Fibroblast of lung (primary cell): ENCODE results near the gene NSDHL. TPM values are rescaled to one million over a fixed set of nuclear protein-coding genes. Genes with fewer than 3 reads are reported as not detected.

Source experiments
- DNase-seq, 2 donors: peaks; one replicate each; pipeline versions ENCODE4 v3.0.0 to v3.0.0-alpha.2; 2010; ENCODE audit warnings: low read depth in 2 of 2
- H2AFZ ChIP-seq: 2 replicates; pipeline ENCODE4 v1.5.1; 2012; ENCODE audit warnings: low read length, control low read depth, inconsistent platforms
- H3K27ac ChIP-seq: 2 replicates; pipeline ENCODE4 v1.5.1; 2011; ENCODE audit warnings: low read length, control low read depth; ENCODE audit not compliant: insufficient read depth
- H3K27me3 ChIP-seq: 2 replicates; pipeline ENCODE4 v1.5.1; 2011; ENCODE audit warnings: mild to moderate bottlenecking, low read length; ENCODE audit not compliant: control insufficient read depth, insufficient read depth
- H3K36me3 ChIP-seq: 2 replicates; pipeline ENCODE4 v1.5.1; 2011; ENCODE audit warnings: low read length; ENCODE audit not compliant: control insufficient read depth, insufficient read depth
- H3K4me1 ChIP-seq: 2 replicates; pipeline ENCODE4 v1.5.1; 2011; ENCODE audit warnings: low read length; ENCODE audit not compliant: control insufficient read depth, insufficient read depth; ENCODE audit errors: extremely low read depth
- H3K4me2 ChIP-seq: 2 replicates; pipeline ENCODE4 v1.5.1; 2011; ENCODE audit warnings: low read length, control low read depth; ENCODE audit not compliant: insufficient read depth; ENCODE audit errors: extremely low read depth
- H3K4me3 ChIP-seq, 4 experiments: fragments of 200-600 bp in 1 of 4; sonication (generic) in 1 of 4; replicated peaks in 1 of 4; 2 replicates each; pipeline ENCODE4 v1.5.1; 2011 to 2016; ENCODE audit warnings: low read length in 4 of 4, low read depth in 3 of 4, mild to moderate bottlenecking in 3 of 4, control low read depth in 2 of 4, inconsistent platforms in 1 of 4, mixed read lengths in 1 of 4; ENCODE audit not compliant: insufficient read depth in 1 of 4; ENCODE audit errors: control extremely low read depth in 1 of 4
- H3K79me2 ChIP-seq: 2 replicates; pipeline ENCODE4 v1.5.1; 2012; ENCODE audit warnings: mild to moderate bottlenecking, low read length, inconsistent platforms; ENCODE audit not compliant: control insufficient read depth, insufficient read depth
- H3K9ac ChIP-seq: 2 replicates; pipeline ENCODE4 v1.5.1; 2011; ENCODE audit warnings: mild to moderate bottlenecking, low read length, control low read depth; ENCODE audit not compliant: insufficient read depth
- H3K9me3 ChIP-seq: 2 replicates; pipeline ENCODE4 v1.5.1; 2012; ENCODE audit warnings: low read depth, low read length; ENCODE audit not compliant: control insufficient read depth, insufficient read depth
- H4K20me1 ChIP-seq: 2 replicates; pipeline ENCODE4 v1.5.1; 2011; ENCODE audit warnings: low read length; ENCODE audit not compliant: control insufficient read depth, insufficient read depth; ENCODE audit errors: extremely low read depth
- EZH2 ChIP-seq: IDR thresholded peaks from 2 replicates; pipeline ENCODE4 v1.5.1; 2012; ENCODE audit warnings: low read length, control low read depth, mild to moderate bottlenecking; ENCODE audit errors: missing control alignments
- polyA plus RNA-seq, 2 donors: library from polyadenylated mRNA; depleted of rRNA in 1 of 2; stranded (reverse) in 1 of 2; unstranded in 1 of 2; fragments of >200 nt; gene quantifications; 2 replicates each; pipeline ENCODE4 v1.2.1, GENCODE V29; 2011 to 2012; ENCODE audit warnings: missing spikeins in 1 of 2
- total RNA-seq: library from RNA; depleted of rRNA; stranded (reverse); fragments of >200 nt; gene quantifications from 2 replicates; pipeline ENCODE4 v1.2.1, GENCODE V29; 2014
- TF ChIP-seq, protein P1 (sequence below), 2 donors: IDR thresholded peaks in 1 of 2; conservative IDR thresholded peaks in 1 of 2; 1 replicate in 1 of 2; 2 replicates in 1 of 2; pipeline ENCODE4 v1.5.1; 2011 to 2012; ENCODE audit warnings: low read length in 2 of 2, control low read depth in 1 of 2, inconsistent platforms in 1 of 2, low read depth in 1 of 2, mild to moderate bottlenecking in 1 of 2

The NSDHL gene
- total and polyA plus RNA-seq, 2 donors (not counting 1 experiment from before 2014, with no cell fraction given) = 32.2 to 43.5 TPM

DNA sequence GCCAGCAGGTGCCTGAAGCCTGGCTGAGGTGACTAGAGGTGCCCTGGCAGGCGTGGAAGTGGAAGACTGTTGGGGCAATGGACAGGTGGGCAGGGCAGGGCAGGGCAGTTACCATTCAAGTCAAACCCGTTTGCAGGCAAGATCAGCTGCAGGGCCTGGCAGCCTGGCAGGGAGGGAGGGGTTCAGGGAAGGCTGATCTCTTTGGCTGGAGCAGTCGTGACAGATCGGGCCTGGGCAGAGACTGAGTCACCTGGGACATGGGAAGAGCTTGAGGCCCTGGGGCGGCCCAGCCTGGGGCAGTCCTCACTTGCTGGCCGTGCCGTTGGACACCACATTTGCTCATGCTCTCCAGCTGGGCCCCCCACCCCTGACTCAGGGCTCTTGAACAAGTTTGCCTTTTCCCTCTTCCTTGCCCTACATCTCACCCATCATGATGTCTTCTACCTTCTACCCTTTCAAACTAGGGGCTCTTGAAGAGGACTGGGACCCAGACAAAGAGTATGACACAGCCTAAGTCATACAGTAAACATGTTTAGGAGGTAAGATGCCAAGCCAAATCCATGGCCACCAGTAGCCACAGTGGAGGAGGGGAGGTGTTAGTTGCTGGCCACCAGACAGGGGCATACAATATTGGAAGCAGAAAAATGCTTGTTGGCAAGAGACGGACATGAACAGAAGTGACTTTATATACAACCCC, 65.0 kb downstream of the NSDHL start:
- H3K9ac ChIP-seq = no peak overlapping the region
- no peak overlapping the region for H3K27ac ChIP-seq
- H3K4me2 ChIP-seq = no peak overlapping the region

DNA sequence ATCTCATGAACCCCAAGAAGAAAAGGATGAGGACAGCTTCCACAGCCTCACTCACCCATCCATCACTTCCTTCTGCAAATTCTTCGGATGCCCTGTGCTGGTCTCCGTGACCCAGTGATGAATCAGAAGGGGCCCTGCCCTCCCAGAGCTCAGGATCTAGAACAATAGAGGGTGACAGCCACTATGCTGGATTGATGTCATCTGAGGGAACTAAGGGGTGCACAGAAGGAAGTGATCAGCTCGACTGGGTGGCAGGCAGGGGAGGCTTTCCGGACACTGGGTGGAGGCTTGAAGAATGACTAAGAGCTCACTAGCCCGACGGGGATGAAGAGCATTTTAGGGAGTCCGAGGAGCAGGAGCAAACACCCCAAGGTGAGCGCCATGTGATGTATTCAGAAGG, 65.6 kb downstream of the NSDHL start:
- Histone ChIP-seq H4K20me1 (no peaks in the 10 kb centered on the region), H3K36me3 (no peaks in the 10 kb centered on the region), H3K4me3 (no peak overlapping the region), H3K4me1 (peaks cover 2% of the 10 kb centered on the region), H3K27ac (no peak overlapping the region), H3K27me3 (peaks cover 1% of the 10 kb centered on the region), H3K9ac (no peak overlapping the region), H2AFZ (no peak overlapping the region), H3K9me3 (no peaks in the 10 kb centered on the region), H3K4me2 (no peak overlapping the region), H3K79me2 (no peaks in the 10 kb centered on the region)
- DNase-seq = peak in 1 of 2 donors; percentile 23
- TF ChIP-seq, protein P1, sequence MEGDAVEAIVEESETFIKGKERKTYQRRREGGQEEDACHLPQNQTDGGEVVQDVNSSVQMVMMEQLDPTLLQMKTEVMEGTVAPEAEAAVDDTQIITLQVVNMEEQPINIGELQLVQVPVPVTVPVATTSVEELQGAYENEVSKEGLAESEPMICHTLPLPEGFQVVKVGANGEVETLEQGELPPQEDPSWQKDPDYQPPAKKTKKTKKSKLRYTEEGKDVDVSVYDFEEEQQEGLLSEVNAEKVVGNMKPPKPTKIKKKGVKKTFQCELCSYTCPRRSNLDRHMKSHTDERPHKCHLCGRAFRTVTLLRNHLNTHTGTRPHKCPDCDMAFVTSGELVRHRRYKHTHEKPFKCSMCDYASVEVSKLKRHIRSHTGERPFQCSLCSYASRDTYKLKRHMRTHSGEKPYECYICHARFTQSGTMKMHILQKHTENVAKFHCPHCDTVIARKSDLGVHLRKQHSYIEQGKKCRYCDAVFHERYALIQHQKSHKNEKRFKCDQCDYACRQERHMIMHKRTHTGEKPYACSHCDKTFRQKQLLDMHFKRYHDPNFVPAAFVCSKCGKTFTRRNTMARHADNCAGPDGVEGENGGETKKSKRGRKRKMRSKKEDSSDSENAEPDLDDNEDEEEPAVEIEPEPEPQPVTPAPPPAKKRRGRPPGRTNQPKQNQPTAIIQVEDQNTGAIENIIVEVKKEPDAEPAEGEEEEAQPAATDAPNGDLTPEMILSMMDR (conservative IDR thresholded peaks at IDR 0.05 in 1 of 2, IDR thresholded peaks at IDR 0.05 in 1 of 2; ENCODE audit: low read depth in 1 of 2, low read length in 2 of 2) = no peak
- no peak for TF ChIP-seq EZH2

More for the DNA sequence above, 65.0 kb downstream of the NSDHL start:
- H3K27me3 ChIP-seq = peaks cover 2% of the 10 kb centered on the region
- TF ChIP-seq EZH2 = no peak
- TF ChIP-seq, protein P1 (conservative IDR thresholded peaks at IDR 0.05 in 1 of 2, IDR thresholded peaks at IDR 0.05 in 1 of 2; ENCODE audit: low read depth in 1 of 2, low read length in 2 of 2) = no peak
- H2AFZ ChIP-seq = no peak overlapping the region
- no peaks in the 10 kb centered on the region for H3K79me2 ChIP-seq
- no peak overlapping the region for H3K4me3 ChIP-seq
- H3K9me3 ChIP-seq = no peaks in the 10 kb centered on the region
- DNase-seq = no peak
- no peaks in the 10 kb centered on the region for H3K36me3 ChIP-seq
- no peaks in the 10 kb centered on the region for H4K20me1 ChIP-seq
- peaks cover 2% of the 10 kb centered on the region for H3K4me1 ChIP-seq

DNA sequence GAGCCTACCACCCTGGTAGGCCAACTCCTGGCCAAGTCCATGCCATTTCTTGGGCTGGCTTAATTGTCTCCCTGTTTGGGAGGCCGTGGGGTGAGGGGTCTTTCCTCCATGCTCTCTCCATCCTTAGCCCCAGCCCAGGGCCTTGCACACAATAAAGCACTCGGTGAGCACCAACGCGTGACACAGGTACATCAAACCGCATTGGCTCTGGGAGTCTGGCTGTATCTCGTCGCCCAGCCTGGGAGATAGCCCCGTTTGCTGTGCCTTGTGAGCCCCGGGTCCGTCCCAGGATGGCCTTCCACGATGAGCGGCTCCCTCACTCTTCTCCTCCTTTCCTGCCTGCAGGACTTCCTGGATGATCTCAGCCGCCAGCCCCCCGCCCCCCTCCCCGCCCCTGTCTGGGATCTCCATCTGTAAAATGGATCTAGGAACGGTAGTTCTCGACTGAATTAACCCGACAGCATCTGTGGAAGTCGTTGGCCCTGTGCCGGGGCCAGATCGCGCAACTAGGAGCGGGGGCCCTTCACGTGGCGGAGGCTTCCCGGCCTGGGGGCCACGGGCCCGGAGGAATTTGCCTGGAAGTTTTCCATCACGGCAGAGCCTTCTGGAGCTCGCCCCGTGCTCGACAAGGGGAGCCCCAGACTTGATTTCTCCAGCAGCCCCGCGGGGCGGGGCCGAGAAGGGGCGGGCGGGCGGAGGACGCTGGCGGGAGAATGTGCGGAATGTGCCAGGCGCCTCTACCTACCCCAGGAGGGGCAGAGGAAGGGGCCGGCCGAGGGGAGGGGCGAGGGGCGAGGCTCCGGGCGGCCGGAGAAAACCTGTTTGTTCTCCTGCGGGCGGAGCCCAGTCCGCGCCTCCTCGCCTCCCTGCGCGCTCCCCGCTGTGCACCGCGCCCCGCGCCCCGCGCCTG, 66.6 kb downstream of the NSDHL start, which contains the start of gene ZNF185:
TSS of gene ZNF185 (plus strand) at position 846 of the 910 bp plus-strand sequence. CDS start 16,423 bp downstream, outside the sequence.
- no peaks in the 10 kb centered on the region for H3K36me3 ChIP-seq
- no peaks in the 10 kb centered on the region for H3K79me2 ChIP-seq
- no peak within 1 kb of the TSS for H3K4me2 ChIP-seq
- peak in 1 of 2 donors; percentile 59 for DNase-seq
- no peak within 1 kb of the TSS for H2AFZ ChIP-seq
- no peak for TF ChIP-seq EZH2
- TF ChIP-seq, protein P1 (conservative IDR thresholded peaks at IDR 0.05 in 1 of 2, IDR thresholded peaks at IDR 0.05 in 1 of 2; ENCODE audit: low read depth in 1 of 2, low read length in 2 of 2) = no peak
- H3K4me1 ChIP-seq = peaks cover 2% of the 10 kb centered on the region
- peak within 1 kb of the TSS in 1 of 4 experiments; percentile 33 for H3K4me3 ChIP-seq
- no peaks in the 10 kb centered on the region for H3K27me3 ChIP-seq
- no peaks in the 10 kb centered on the region for H4K20me1 ChIP-seq
- H3K27ac ChIP-seq = no peak within 1 kb of the TSS
- no peak within 1 kb of the TSS for H3K9ac ChIP-seq
- no peaks in the 10 kb centered on the region for H3K9me3 ChIP-seq
